GM12892 (cell line): ENCODE measurements around the gene PRDM11.

Experiments used
- POLR2AphosphoS5 ChIP-seq: IDR thresholded peaks from 2 replicates; pipeline ENCODE4 v1.6.1; 2011; ENCODE audit warnings: low read depth, low read length, control low read depth
- TAF1 ChIP-seq: IDR thresholded peaks from 2 replicates; pipeline ENCODE4 v1.6.1; 2011; ENCODE audit warnings: low read depth, mild to moderate bottlenecking, control low read depth, low read length, borderline replicate concordance

DNA sequence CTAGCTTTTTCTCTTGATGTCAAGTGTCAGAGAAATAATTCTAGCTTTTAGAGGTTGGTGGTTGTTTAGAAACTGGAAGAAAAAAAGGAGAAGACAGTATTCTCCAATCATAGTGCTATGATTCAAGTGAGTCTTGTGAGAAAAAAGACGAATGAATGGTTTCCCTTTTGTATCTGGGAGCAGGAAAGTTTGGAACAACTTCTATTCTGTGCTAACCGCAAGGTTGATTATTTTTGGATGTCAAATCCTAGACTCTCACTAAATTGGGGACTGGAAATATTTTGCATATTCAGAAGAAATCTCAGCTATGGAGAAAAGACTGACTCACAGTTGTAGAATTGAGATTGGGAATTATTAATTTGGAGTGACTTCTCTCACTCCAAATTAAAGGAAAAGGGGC is 70.5 kb downstream of the PRDM11 start:
- TF ChIP-seq TAF1 (no peak), POLR2AphosphoS5 (no peak)
